ENCODE measurements around the gene FRK. TPM values are rescaled to one million over a fixed set of nuclear protein-coding genes. Genes with fewer than 3 reads are reported as not detected.

The FRK gene
- total RNA-seq, 6 experiments from 2014 or later = 0.02 to 0.03 (median 0.02) TPM; not detected in 1

- Mint-ChIP-seq H3K36me3 (ENCODE audit: low read depth) (no peaks in the 10 kb centered on the region), H3K4me3 (no peak overlapping the region), H3K27me3 (ENCODE audit: insufficient read depth) (peaks cover 2% of the 10 kb centered on the region; the same call in 1 of the 2 replicates), H3K9me3 (no peaks in the 10 kb centered on the region), H3K27ac (no peak overlapping the region), H3K4me1 (ENCODE audit: low read depth) (peaks cover 15% of the 10 kb centered on the region)
- TF ChIP-seq CTCF (IDR thresholded peaks at IDR 0.05) = no peak
- DNase-seq = no peak
Observed at GRCh38 chr6:116055513-116055912, 5.2 kb downstream of the FRK start.

GRCh38 chr6:116051244-116051643 is 9.4 kb downstream of the FRK start:
- Mint-ChIP-seq H3K4me3 (no peak overlapping the region), H3K4me1 (ENCODE audit: low read depth) (peaks cover 18% of the 10 kb centered on the region), H3K27me3 (ENCODE audit: insufficient read depth) (peaks cover 2% of the 10 kb centered on the region; the same call in 1 of the 2 replicates), H3K36me3 (ENCODE audit: low read depth) (no peaks in the 10 kb centered on the region), H3K27ac (no peak overlapping the region), H3K9me3 (no peaks in the 10 kb centered on the region)
- TF ChIP-seq CTCF (IDR thresholded peaks at IDR 0.05) = no peak
- DNase-seq = no peak

DNA sequence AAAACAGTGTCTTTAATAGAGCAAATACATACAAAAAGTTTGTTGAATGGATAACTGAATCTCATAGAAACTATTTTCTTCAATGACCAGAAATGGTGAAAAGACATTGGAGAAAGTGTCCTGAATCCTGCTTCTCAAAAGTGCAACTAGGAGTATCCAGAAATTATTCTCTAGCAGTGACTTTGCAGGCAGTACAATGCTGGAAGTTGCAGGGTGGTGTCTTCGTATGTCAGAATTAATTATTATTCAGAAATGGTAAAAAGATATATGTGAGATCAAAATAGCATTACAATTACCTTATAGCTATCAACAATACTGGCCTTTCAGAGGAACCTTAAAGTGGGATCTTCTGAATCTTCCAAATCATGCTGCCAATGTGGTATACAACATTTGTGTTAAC is 10.0 kb downstream of the FRK start:
- Mint-ChIP-seq H3K27me3 (ENCODE audit: insufficient read depth) (peaks cover 2% of the 10 kb centered on the region; the same call in 1 of the 2 replicates), H3K9me3 (no peaks in the 10 kb centered on the region), H3K36me3 (ENCODE audit: low read depth) (no peaks in the 10 kb centered on the region), H3K4me3 (no peak overlapping the region), H3K4me1 (ENCODE audit: low read depth) (peaks cover 16% of the 10 kb centered on the region), H3K27ac (no peak overlapping the region)
- DNase-seq = no peak
- no peak for TF ChIP-seq CTCF (IDR thresholded peaks at IDR 0.05)

- Mint-ChIP-seq H3K4me3 (no peak overlapping the region), H3K36me3 (ENCODE audit: low read depth) (no peaks in the 10 kb centered on the region), H3K4me1 (ENCODE audit: low read depth) (peaks cover 10% of the 10 kb centered on the region), H3K27ac (no peak overlapping the region), H3K9me3 (no peaks in the 10 kb centered on the region; the same call in 1 of the 2 replicates), H3K27me3 (ENCODE audit: insufficient read depth) (peaks cover 2% of the 10 kb centered on the region)
- TF ChIP-seq CTCF (IDR thresholded peaks at IDR 0.05) = no peak
- no peak for DNase-seq
Observed at GRCh38 chr6:116049321-116049720, 11.4 kb downstream of the FRK start.

DNA sequence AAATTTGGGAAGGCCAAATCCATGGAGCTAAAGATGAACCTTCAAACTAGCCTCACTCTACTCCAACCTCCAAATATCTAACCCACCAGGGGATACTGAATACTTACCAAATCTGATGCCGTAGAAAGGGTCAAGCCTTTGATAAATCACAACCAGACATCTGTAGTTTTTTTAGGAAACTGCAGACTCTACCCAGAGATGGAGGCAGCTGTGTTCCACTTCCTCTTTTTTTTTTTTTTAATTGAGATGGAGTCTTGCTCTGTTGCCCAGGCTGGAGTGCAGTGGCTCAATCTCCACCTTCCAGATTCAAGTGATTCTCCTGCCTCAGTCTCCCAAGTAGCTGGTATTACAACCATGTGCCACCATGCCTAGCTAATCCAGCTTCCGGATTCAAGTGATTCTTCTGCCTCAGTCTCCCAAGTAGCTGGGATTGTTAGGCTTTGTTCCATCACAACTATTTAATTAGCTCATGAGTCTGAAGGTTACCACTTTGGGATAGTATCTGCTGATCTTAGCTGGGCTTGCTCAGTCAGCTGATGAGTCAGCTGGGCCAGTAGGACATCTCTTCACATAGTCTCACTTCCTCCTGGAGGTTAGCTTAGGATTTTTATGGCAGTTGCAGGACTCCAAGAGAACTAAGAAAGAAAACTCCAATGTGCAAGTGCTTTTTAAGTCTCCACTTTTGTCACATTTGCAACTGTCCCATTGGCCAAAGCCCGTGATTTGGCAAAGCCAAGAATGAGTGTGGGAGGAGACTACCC is 13.3 kb downstream of the FRK start:
- no peaks in the 10 kb centered on the region for H3K36me3 Mint-ChIP-seq (ENCODE audit: low read depth)
- TF ChIP-seq CTCF (IDR thresholded peaks at IDR 0.05) = no peak
- no peak overlapping the region for H3K4me3 Mint-ChIP-seq
- H3K4me1 Mint-ChIP-seq (ENCODE audit: low read depth) = peaks cover 10% of the 10 kb centered on the region
- DNase-seq = peak; percentile 69
- H3K27ac Mint-ChIP-seq = 0 out of 2 replicates have a peak overlapping the region, but pooled peaks have one; percentile 37
- H3K27me3 Mint-ChIP-seq (ENCODE audit: insufficient read depth) = no peaks in the 10 kb centered on the region; the same call in none of the 2 replicates
- H3K9me3 Mint-ChIP-seq = no peaks in the 10 kb centered on the region; the same call in 1 of the 2 replicates

Data from HFFc6 (cell line).